ENCODE data around the gene PRCD.

The PRCD gene

GRCh38 chr17:76573096-76573495, 33.3 kb downstream of the PRCD start:
- Histone ChIP-seq H3K27me3 (ENCODE audit: control insufficient read depth in 1 of 2, insufficient read depth in 2 of 2, low read length in 2 of 2) (peaks cover 0 to 4% of the 10 kb centered on the region in 2 donors), H3K27ac (ENCODE audit: low read depth, low read length) (no peak overlapping the region), H3K9me3 (ENCODE audit: control insufficient read depth in 1 of 2, low read length in 2 of 2) (no peaks in the 10 kb centered on the region), H3K4me1 (ENCODE audit: control insufficient read depth in 1 of 2, insufficient read depth in 2 of 2, low read length in 2 of 2) (peaks cover 0 to 2% of the 10 kb centered on the region in 2 donors), H3K9ac (ENCODE audit: low read depth in 1 of 2, low read length in 2 of 2) (no peak overlapping the region), H3K4me3 (ENCODE audit: low read depth in 1 of 2, low read length in 2 of 2) (no peak overlapping the region), H3K36me3 (ENCODE audit: control insufficient read depth in 1 of 2, insufficient read depth in 2 of 2, low read length in 2 of 2) (no peaks in the 10 kb centered on the region)

- H3K4me3 ChIP-seq (ENCODE audit: low read depth in 1 of 2, low read length in 2 of 2): no peak overlapping the region
- no peaks in the 10 kb centered on the region for H3K9me3 ChIP-seq (ENCODE audit: control insufficient read depth in 1 of 2, low read length in 2 of 2)
- no peak overlapping the region for H3K27ac ChIP-seq (ENCODE audit: low read depth, low read length)
- H3K9ac ChIP-seq (ENCODE audit: low read depth in 1 of 2, low read length in 2 of 2): no peak overlapping the region
- H3K36me3 ChIP-seq (ENCODE audit: control insufficient read depth in 1 of 2, insufficient read depth in 2 of 2, low read length in 2 of 2): no peaks in the 10 kb centered on the region
- H3K4me1 ChIP-seq (ENCODE audit: control insufficient read depth in 1 of 2, insufficient read depth in 2 of 2, low read length in 2 of 2): no peaks in the 10 kb centered on the region
- H3K27me3 ChIP-seq (ENCODE audit: control insufficient read depth in 1 of 2, insufficient read depth in 2 of 2, low read length in 2 of 2): no peaks in the 10 kb centered on the region
These were observed 34.3 kb downstream of the PRCD start for GRCh38 chr17:76574166-76574565.

- no peak overlapping the region for H3K4me3 ChIP-seq (ENCODE audit: low read depth in 1 of 2, low read length in 2 of 2)
- no peaks in the 10 kb centered on the region for H3K4me1 ChIP-seq (ENCODE audit: control insufficient read depth in 1 of 2, insufficient read depth in 2 of 2, low read length in 2 of 2)
- no peaks in the 10 kb centered on the region for H3K9me3 ChIP-seq (ENCODE audit: control insufficient read depth in 1 of 2, low read length in 2 of 2)
- H3K36me3 ChIP-seq (ENCODE audit: control insufficient read depth in 1 of 2, insufficient read depth in 2 of 2, low read length in 2 of 2): no peaks in the 10 kb centered on the region
- H3K9ac ChIP-seq (ENCODE audit: low read depth in 1 of 2, low read length in 2 of 2): no peak overlapping the region
- H3K27ac ChIP-seq (ENCODE audit: low read depth, low read length): no peak overlapping the region
- H3K27me3 ChIP-seq (ENCODE audit: control insufficient read depth in 1 of 2, insufficient read depth in 2 of 2, low read length in 2 of 2): no peaks in the 10 kb centered on the region
These were observed 35.7 kb downstream of the PRCD start for GRCh38 chr17:76575570-76575969.

- Histone ChIP-seq H3K9me3 (ENCODE audit: control insufficient read depth in 1 of 2, low read length in 2 of 2) (no peaks in the 10 kb centered on the region), H3K4me1 (ENCODE audit: control insufficient read depth in 1 of 2, insufficient read depth in 2 of 2, low read length in 2 of 2) (no peaks in the 10 kb centered on the region), H3K27ac (ENCODE audit: low read depth, low read length) (no peak overlapping the region), H3K36me3 (ENCODE audit: control insufficient read depth in 1 of 2, insufficient read depth in 2 of 2, low read length in 2 of 2) (no peaks in the 10 kb centered on the region), H3K27me3 (ENCODE audit: control insufficient read depth in 1 of 2, insufficient read depth in 2 of 2, low read length in 2 of 2) (no peaks in the 10 kb centered on the region), H3K4me3 (ENCODE audit: low read depth in 1 of 2, low read length in 2 of 2) (no peak overlapping the region), H3K9ac (ENCODE audit: low read depth in 1 of 2, low read length in 2 of 2) (no peak overlapping the region)
These were observed 36.3 kb downstream of the PRCD start for GRCh38 chr17:76576189-76576588.

- no peaks in the 10 kb centered on the region for H3K36me3 ChIP-seq (ENCODE audit: control insufficient read depth in 1 of 2, insufficient read depth in 2 of 2, low read length in 2 of 2)
These were observed 38.0 kb downstream of the PRCD start for GRCh38 chr17:76577876-76578275.

GRCh38 chr17:76578376-76578775, 38.5 kb downstream of the PRCD start:
- H3K9ac ChIP-seq (ENCODE audit: low read depth in 1 of 2, low read length in 2 of 2): no peak overlapping the region
- H3K36me3 ChIP-seq (ENCODE audit: control insufficient read depth in 1 of 2, insufficient read depth in 2 of 2, low read length in 2 of 2): no peaks in the 10 kb centered on the region
- H3K27me3 ChIP-seq (ENCODE audit: control insufficient read depth in 1 of 2, insufficient read depth in 2 of 2, low read length in 2 of 2): no peaks in the 10 kb centered on the region
- no peaks in the 10 kb centered on the region for H3K9me3 ChIP-seq (ENCODE audit: control insufficient read depth in 1 of 2, low read length in 2 of 2)
- H3K27ac ChIP-seq (ENCODE audit: low read depth, low read length): no peak overlapping the region
- no peaks in the 10 kb centered on the region for H3K4me1 ChIP-seq (ENCODE audit: control insufficient read depth in 1 of 2, insufficient read depth in 2 of 2, low read length in 2 of 2)
- no peak overlapping the region for H3K4me3 ChIP-seq (ENCODE audit: low read depth in 1 of 2, low read length in 2 of 2)

More at GRCh38 chr17:76577876-76578275, 38.0 kb downstream of the PRCD start:
- H3K27ac ChIP-seq (ENCODE audit: low read depth, low read length): no peak overlapping the region
- H3K27me3 ChIP-seq (ENCODE audit: control insufficient read depth in 1 of 2, insufficient read depth in 2 of 2, low read length in 2 of 2): no peaks in the 10 kb centered on the region
- H3K9me3 ChIP-seq (ENCODE audit: control insufficient read depth in 1 of 2, low read length in 2 of 2): no peaks in the 10 kb centered on the region
- H3K4me3 ChIP-seq (ENCODE audit: low read depth in 1 of 2, low read length in 2 of 2): no peak overlapping the region
- H3K4me1 ChIP-seq (ENCODE audit: control insufficient read depth in 1 of 2, insufficient read depth in 2 of 2, low read length in 2 of 2): no peaks in the 10 kb centered on the region
- H3K9ac ChIP-seq (ENCODE audit: low read depth in 1 of 2, low read length in 2 of 2): no peak overlapping the region

GRCh38 chr17:76579281-76579680, 39.4 kb downstream of the PRCD start:
- Histone ChIP-seq H3K4me3 (ENCODE audit: low read depth in 1 of 2, low read length in 2 of 2) (no peak overlapping the region), H3K27me3 (ENCODE audit: control insufficient read depth in 1 of 2, insufficient read depth in 2 of 2, low read length in 2 of 2) (peaks cover 2% of the 10 kb centered on the region in 2 donors), H3K36me3 (ENCODE audit: control insufficient read depth in 1 of 2, insufficient read depth in 2 of 2, low read length in 2 of 2) (no peaks in the 10 kb centered on the region), H3K27ac (ENCODE audit: low read depth, low read length) (no peak overlapping the region), H3K9ac (ENCODE audit: low read depth in 1 of 2, low read length in 2 of 2) (no peak overlapping the region), H3K4me1 (ENCODE audit: control insufficient read depth in 1 of 2, insufficient read depth in 2 of 2, low read length in 2 of 2) (peaks cover 0 to under 1% of the 10 kb centered on the region in 2 donors), H3K9me3 (ENCODE audit: control insufficient read depth in 1 of 2, low read length in 2 of 2) (no peaks in the 10 kb centered on the region)

- no peak overlapping the region for H3K4me3 ChIP-seq (ENCODE audit: low read depth in 1 of 2, low read length in 2 of 2)
- no peaks in the 10 kb centered on the region for H3K36me3 ChIP-seq (ENCODE audit: control insufficient read depth in 1 of 2, insufficient read depth in 2 of 2, low read length in 2 of 2)
- H3K9me3 ChIP-seq (ENCODE audit: control insufficient read depth in 1 of 2, low read length in 2 of 2): no peaks in the 10 kb centered on the region
- peaks cover 4 to 11% of the 10 kb centered on the region in 2 donors for H3K4me1 ChIP-seq (ENCODE audit: control insufficient read depth in 1 of 2, insufficient read depth in 2 of 2, low read length in 2 of 2)
- no peak overlapping the region for H3K9ac ChIP-seq (ENCODE audit: low read depth in 1 of 2, low read length in 2 of 2)
- H3K27ac ChIP-seq (ENCODE audit: low read depth, low read length): no peak overlapping the region
- peaks cover 13% of the 10 kb centered on the region in 2 donors for H3K27me3 ChIP-seq (ENCODE audit: control insufficient read depth in 1 of 2, insufficient read depth in 2 of 2, low read length in 2 of 2)
These were observed 41.7 kb downstream of the PRCD start for GRCh38 chr17:76581515-76581914.

- no peak overlapping the region for H3K9ac ChIP-seq (ENCODE audit: low read depth in 1 of 2, low read length in 2 of 2)
- H3K27me3 ChIP-seq (ENCODE audit: control insufficient read depth in 1 of 2, insufficient read depth in 2 of 2, low read length in 2 of 2): peaks cover 21 to 22% of the 10 kb centered on the region in 2 donors
- no peak overlapping the region for H3K27ac ChIP-seq (ENCODE audit: low read depth, low read length)
- H3K9me3 ChIP-seq (ENCODE audit: control insufficient read depth in 1 of 2, low read length in 2 of 2): no peaks in the 10 kb centered on the region
- no peak overlapping the region for H3K4me3 ChIP-seq (ENCODE audit: low read depth in 1 of 2, low read length in 2 of 2)
- H3K4me1 ChIP-seq (ENCODE audit: control insufficient read depth in 1 of 2, insufficient read depth in 2 of 2, low read length in 2 of 2): peaks cover 4 to 11% of the 10 kb centered on the region in 2 donors
- H3K36me3 ChIP-seq (ENCODE audit: control insufficient read depth in 1 of 2, insufficient read depth in 2 of 2, low read length in 2 of 2): no peaks in the 10 kb centered on the region
These were observed 42.8 kb downstream of the PRCD start for GRCh38 chr17:76582660-76583059.

GRCh38 chr17:76584427-76585032, 44.7 kb downstream of the PRCD start:
- Histone ChIP-seq H3K36me3 (ENCODE audit: control insufficient read depth in 1 of 2, insufficient read depth in 2 of 2, low read length in 2 of 2) (no peaks in the 10 kb centered on the region), H3K9ac (ENCODE audit: low read depth in 1 of 2, low read length in 2 of 2) (peak overlapping the region; percentile 54 to 63), H3K4me1 (ENCODE audit: control insufficient read depth in 1 of 2, insufficient read depth in 2 of 2, low read length in 2 of 2) (peaks cover 4 to 11% of the 10 kb centered on the region in 2 donors), H3K4me3 (ENCODE audit: low read depth in 1 of 2, low read length in 2 of 2) (peak overlapping the region; percentile 65 to 72), H3K27ac (ENCODE audit: low read depth, low read length) (no peak overlapping the region), H3K27me3 (ENCODE audit: control insufficient read depth in 1 of 2, insufficient read depth in 2 of 2, low read length in 2 of 2) (peaks cover 26 to 31% of the 10 kb centered on the region in 2 donors), H3K9me3 (ENCODE audit: control insufficient read depth in 1 of 2, low read length in 2 of 2) (no peaks in the 10 kb centered on the region)

Data from duodenal mucosa (tissue), 2 donors.